Aorta (tissue), 5 donors: ENCODE results near the gene STMN1. TPM values are rescaled to one million over a fixed set of nuclear protein-coding genes. Genes with fewer than 3 reads are reported as not detected.

Experiments
- ATAC-seq: fragments of 200-7000 bp; cut with Tn5 transposase; one replicate; pipeline ENCODE4 v1.9.1; 2022; ENCODE audit warnings: moderate library complexity; ENCODE audit not compliant: low FRiP score
- DNase-seq, 2 donors: peaks; one replicate each; pipeline ENCODE4 v3.0.0-alpha.2; 2020
- H3K27ac ChIP-seq, 2 donors: one replicate each; pipeline ENCODE4 v1.5.1; 2013; ENCODE audit warnings: low read length in 2 of 2, mild to moderate bottlenecking in 2 of 2, moderate library complexity in 2 of 2, control low read depth in 1 of 2, inconsistent platforms in 1 of 2, low read depth in 1 of 2
- H3K27me3 ChIP-seq, 2 donors: one replicate each; pipeline ENCODE4 v1.6.1; 2013; ENCODE audit warnings: control low read depth in 1 of 2, low read length in 1 of 2, mild to moderate bottlenecking in 1 of 2, moderate library complexity in 1 of 2; ENCODE audit not compliant: insufficient read depth in 2 of 2, control insufficient read depth in 1 of 2
- H3K36me3 ChIP-seq, 2 donors: one replicate each; pipeline ENCODE4 v1.6.1; 2013; ENCODE audit warnings: control low read depth in 1 of 2, low read length in 1 of 2, mild to moderate bottlenecking in 1 of 2; ENCODE audit not compliant: insufficient read depth in 2 of 2, control insufficient read depth in 1 of 2
- H3K4me1 ChIP-seq, 2 donors: one replicate each; pipeline ENCODE4 v1.6.1; 2013; ENCODE audit warnings: low read length in 2 of 2, control low read depth in 1 of 2, mild to moderate bottlenecking in 1 of 2, moderate library complexity in 1 of 2; ENCODE audit not compliant: insufficient read depth in 2 of 2, control insufficient read depth in 1 of 2
- H3K4me3 ChIP-seq, 2 donors: one replicate each; pipeline ENCODE4 v1.5.1; 2013; ENCODE audit warnings: low read length in 2 of 2, control low read depth in 1 of 2, mild to moderate bottlenecking in 1 of 2
- H3K9me3 ChIP-seq: one replicate; pipeline ENCODE4 v1.6.1; 2013; ENCODE audit warnings: mild to moderate bottlenecking, low read length; ENCODE audit not compliant: control insufficient read depth
- WGBS, 2 donors: extraction: QIAGEN DNeasy Blood & Tissue Kit; methylation state at CpG; one replicate each; pipeline ENCODE4 v1.1.7; 2013; 5-methylcytosine and 5-hydroxymethylcytosine counted together
- intact Hi-C, 2 donors: fragments of 100-400 bp; cut with DNase I; formaldehyde crosslinking; loops; one replicate each; pipeline versions ENCODE4 v1.14.2 to v1.15.0; 2022
- long read RNA-seq, 2 donors: library from polyadenylated mRNA; unstranded; transcript quantifications; one replicate each; pipeline ENCODE4 v2.0.0, GENCODE V29; 2020 to 2021
- polyA plus RNA-seq, 2 donors: library from polyadenylated mRNA; stranded (reverse); fragments of 200-250 nt; gene quantifications; one replicate each; pipeline ENCODE4 v1.2.3, GENCODE V29; 2013
- total RNA-seq, 2 donors: library from RNA; stranded (reverse); fragmentation: NEBNext Ultra II Directional; extraction: Animal tissue kit (Norgen Biotek cat#: 25700); gene quantifications; one replicate each; pipeline ENCODE4 v1.2.1, GENCODE V29; 2021
- donor health status: healthy with polysubstance abuse.
- donor health status: Bipolar disorder and iron deficiency.
- donor health status: DM: no; HTN: no; CAD: no.
- donor health status: DM: no; HTN: no; CAD: no.
- donor health status: DM: yes; HTN: yes; CAD: no.

Gene STMN1
- total RNA-seq (10 to 100 TPM; 34.5 to 37.6 TPM), polyA plus RNA-seq (10 to 100 TPM; 28.2 to 56.1 TPM)
- long read RNA-seq, donor 1, transcript STMN1-206 (5 exons, 1,504 nt), result major isoform, 6 of 13 reads
- long read RNA-seq, donor 1, partial matches to known transcripts, result 5 of 13 reads
- long read RNA-seq, donor 1, other reads (novel, unspliced or antisense), result 2 of 13 reads
- long read RNA-seq, donor 2, transcript STMN1-206 (5 exons, 1,504 nt), result major isoform, 5 of 5 reads
- long read RNA-seq, donor 2, partial matches to known transcripts, result 0 of 5 reads
- long read RNA-seq, donor 2, other reads (novel, unspliced or antisense), result 0 of 5 reads

GRCh38 chr1:25905680-25906643 is at the start of gene STMN1:
Gene STMN1 (minus strand): TSS chr1:25906419. CDS start chr1:25904676, 1,743 bp downstream.
- ATAC-seq (peak; percentile 94), DNase-seq (peak; percentile 93 to 96)
- 1% methylated on average over 92 to 102 of the region's 102 CpGs for WGBS, 2 donors
- Histone ChIP-seq H3K9me3 (no peaks in the 10 kb centered on the region), H3K27me3 (no peaks in the 10 kb centered on the region), H3K36me3 (no peaks in the 10 kb centered on the region), H3K4me1 (no peaks in the 10 kb centered on the region), H3K4me3 (peak within 1 kb of the TSS; percentile 82 to 86), H3K27ac (peak within 1 kb of the TSS in 1 of 2 donors; percentile 25)
- intact Hi-C loops, result loop anchor here in 1 of 2 donors (2.0 kb wide), 2 partner anchors 17 to 93 kb away; partner anchors contain the start of gene PAFAH2

GRCh38 chr1:25955553-25955952 is 49.3 kb upstream of the STMN1 start:
- Histone ChIP-seq H3K4me1 (no peaks in the 10 kb centered on the region), H3K27ac (no peak overlapping the region), H3K4me3 (no peak overlapping the region), H3K9me3 (peaks cover 4% of the 10 kb centered on the region), H3K36me3 (peaks cover 3 to 4% of the 10 kb centered on the region in 2 donors), H3K27me3 (no peaks in the 10 kb centered on the region)
- intact Hi-C loops, result no loop called here
- ATAC-seq (no peak), DNase-seq (no peak)

GRCh38 chr1:25954282-25954938 is 48.2 kb upstream of the STMN1 start:
- intact Hi-C loops, result no loop called here
- DNase-seq, result no peak
- no peaks in the 10 kb centered on the region for H3K27me3 ChIP-seq
- H3K27ac ChIP-seq, result no peak overlapping the region
- H3K4me1 ChIP-seq, result no peaks in the 10 kb centered on the region
- ATAC-seq, result no peak
- no peak overlapping the region for H3K4me3 ChIP-seq
- H3K9me3 ChIP-seq, result peaks cover 4% of the 10 kb centered on the region
- 88 to 92% methylated on average over 10 of the region's 10 CpGs for WGBS, 2 donors
- H3K36me3 ChIP-seq, result peaks cover 3 to 4% of the 10 kb centered on the region in 2 donors

GRCh38 chr1:25952841-25953401 is 46.7 kb upstream of the STMN1 start:
- DNase-seq, result no peak
- 10 to 19% methylated on average over 4 of the region's 4 CpGs for WGBS, 2 donors
- H3K9me3 ChIP-seq, result peaks cover 1% of the 10 kb centered on the region
- no peaks in the 10 kb centered on the region for H3K36me3 ChIP-seq
- intact Hi-C loops, result no loop called here
- peak; percentile 57 for ATAC-seq
- H3K4me3 ChIP-seq, result no peak overlapping the region
- no peaks in the 10 kb centered on the region for H3K4me1 ChIP-seq
- H3K27me3 ChIP-seq, result no peaks in the 10 kb centered on the region
- H3K27ac ChIP-seq, result no peak overlapping the region

- no peaks in the 10 kb centered on the region for H3K27me3 ChIP-seq
- WGBS, 2 donors, result 87 to 89% methylated on average over 4 of the region's 4 CpGs
- H3K9me3 ChIP-seq, result no peaks in the 10 kb centered on the region
- no peaks in the 10 kb centered on the region for H3K4me1 ChIP-seq
- ATAC-seq (no peak), DNase-seq (no peak)
- intact Hi-C loops, result no loop called here
- H3K4me3 ChIP-seq, result no peak overlapping the region
- H3K36me3 ChIP-seq, result no peaks in the 10 kb centered on the region
- no peak overlapping the region for H3K27ac ChIP-seq
Measured at GRCh38 chr1:25948641-25949040, 42.4 kb upstream of the STMN1 start.

GRCh38 chr1:25947027-25947426 is 40.8 kb upstream of the STMN1 start:
- intact Hi-C loops, result no loop called here
- DNase-seq (no peak), ATAC-seq (no peak)
- Histone ChIP-seq H3K27me3 (no peaks in the 10 kb centered on the region), H3K27ac (no peak overlapping the region), H3K4me3 (no peak overlapping the region), H3K36me3 (no peaks in the 10 kb centered on the region), H3K4me1 (no peaks in the 10 kb centered on the region), H3K9me3 (peaks cover 3% of the 10 kb centered on the region)
- WGBS, 2 donors, result 92 to 93% methylated on average over 2 of the region's 2 CpGs

GRCh38 chr1:25945761-25946160 is 39.5 kb upstream of the STMN1 start:
- Histone ChIP-seq H3K4me3 (no peak overlapping the region), H3K36me3 (no peaks in the 10 kb centered on the region), H3K9me3 (peaks cover 3% of the 10 kb centered on the region), H3K4me1 (no peaks in the 10 kb centered on the region), H3K27me3 (no peaks in the 10 kb centered on the region), H3K27ac (no peak overlapping the region)
- intact Hi-C loops, result no loop called here
- no peak for DNase-seq
- no peak for ATAC-seq
- WGBS, 2 donors, result 88 to 89% methylated on average over 5 of the region's 5 CpGs

- no peak overlapping the region for H3K4me3 ChIP-seq
- no peaks in the 10 kb centered on the region for H3K27me3 ChIP-seq
- no peaks in the 10 kb centered on the region for H3K4me1 ChIP-seq
- DNase-seq (no peak), ATAC-seq (no peak)
- WGBS, 2 donors, result 91 to 94% methylated on average over 3 of the region's 3 CpGs
- H3K36me3 ChIP-seq, result no peaks in the 10 kb centered on the region
- no peak overlapping the region for H3K27ac ChIP-seq
- intact Hi-C loops, result no loop called here
- peaks cover 3% of the 10 kb centered on the region for H3K9me3 ChIP-seq
Measured at GRCh38 chr1:25944986-25945385, 38.8 kb upstream of the STMN1 start.
